Endodermal cell (in vitro differentiated cells): Measurements from ENCODE around the gene TUBE1. TPM values are rescaled to one million over a fixed set of nuclear protein-coding genes. Genes with fewer than 3 reads are reported as not detected.

Source experiments
- DNase-seq: peaks from one replicate; pipeline ENCODE4 v3.0.0-alpha.2; 2017
- H3K27ac ChIP-seq: 2 replicates; pipeline ENCODE4 v1.5.1; 2013; ENCODE audit warnings: mild to moderate bottlenecking, low read depth, low read length, moderate library complexity
- H3K27me3 ChIP-seq: 2 replicates; pipeline ENCODE4 v1.6.1; 2013; ENCODE audit warnings: mild to moderate bottlenecking, low read length, moderate library complexity; ENCODE audit not compliant: insufficient read depth, control insufficient read depth, poor library complexity, severe bottlenecking
- H3K36me3 ChIP-seq: 2 replicates; pipeline ENCODE4 v1.7.0; 2013; ENCODE audit warnings: mild to moderate bottlenecking, low read length, moderate library complexity; ENCODE audit not compliant: control insufficient read depth, insufficient read depth
- H3K4me1 ChIP-seq: one replicate; pipeline ENCODE4 v1.7.0; 2013; ENCODE audit warnings: low read length; ENCODE audit not compliant: control insufficient read depth, insufficient read depth
- H3K4me3 ChIP-seq: 2 replicates; pipeline ENCODE4 v1.5.1; 2013; ENCODE audit warnings: mild to moderate bottlenecking, low read length, moderate library complexity
- H3K9ac ChIP-seq: 2 replicates; pipeline ENCODE4 v1.6.1; 2013; ENCODE audit warnings: mild to moderate bottlenecking, low read length, moderate library complexity; ENCODE audit not compliant: poor library complexity, severe bottlenecking; ENCODE audit errors: extremely low read depth
- H3K9me3 ChIP-seq: 2 replicates; pipeline ENCODE4 v1.6.1; 2013; ENCODE audit warnings: mild to moderate bottlenecking, low read length, moderate library complexity; ENCODE audit not compliant: control insufficient read depth
- H3K27ac Mint-ChIP-seq: 2 replicates; pipeline ENCODE4 v1.8.0; 2020; ENCODE audit warnings: mixed read lengths
- H3K27me3 Mint-ChIP-seq: 2 replicates; pipeline ENCODE4 v1.8.0; 2021; ENCODE audit warnings: mild to moderate bottlenecking, mixed read lengths; ENCODE audit not compliant: insufficient read depth
- H3K36me3 Mint-ChIP-seq: 2 replicates; pipeline ENCODE4 v1.8.0; 2020; ENCODE audit warnings: low read depth, mixed read lengths
- H3K4me1 Mint-ChIP-seq: 2 replicates; pipeline ENCODE4 v1.8.0; 2020; ENCODE audit warnings: mixed read lengths
- H3K4me3 Mint-ChIP-seq: 2 replicates; pipeline ENCODE4 v1.8.0; 2020; ENCODE audit warnings: mild to moderate bottlenecking, moderate library complexity, mixed read lengths
- H3K9me3 Mint-ChIP-seq: 2 replicates; pipeline ENCODE4 v1.8.0; 2020; ENCODE audit warnings: mild to moderate bottlenecking, mixed read lengths
- CTCF ChIP-seq: fragments of 200-600 bp; sonication (generic); conservative IDR thresholded peaks from 2 replicates; pipeline ENCODE4 v1.5.0; 2021; ENCODE audit warnings: antibody characterized with exemption, mild to moderate bottlenecking
- WGBS, 2 experiments: methylation state at CpG; one replicate each; pipeline versions ENCODE4 v1.1.5 to v1.1.7; 2013; ENCODE audit warnings: missing lambda C conversion rate in 2 of 2, mixed read lengths in 1 of 2; ENCODE audit not compliant: insufficient coverage in 1 of 2, insufficient read length in 1 of 2; 5-methylcytosine and 5-hydroxymethylcytosine counted together
- total RNA-seq, 2 donors: library from RNA; stranded (reverse); fragmentation: NEBNext Ultra II Directional in 1 of 2; extraction: Animal tissue kit (Norgen Biotek cat#: 25700) in 1 of 2; gene quantifications; 2 replicates in 1 of 2; 3 replicates in 1 of 2; pipeline ENCODE4 v1.2.1, GENCODE V29; 2021

The TUBE1 gene
- total RNA-seq, 2 donors from 2014 or later = 27.7 to 40.2 TPM

DNA sequence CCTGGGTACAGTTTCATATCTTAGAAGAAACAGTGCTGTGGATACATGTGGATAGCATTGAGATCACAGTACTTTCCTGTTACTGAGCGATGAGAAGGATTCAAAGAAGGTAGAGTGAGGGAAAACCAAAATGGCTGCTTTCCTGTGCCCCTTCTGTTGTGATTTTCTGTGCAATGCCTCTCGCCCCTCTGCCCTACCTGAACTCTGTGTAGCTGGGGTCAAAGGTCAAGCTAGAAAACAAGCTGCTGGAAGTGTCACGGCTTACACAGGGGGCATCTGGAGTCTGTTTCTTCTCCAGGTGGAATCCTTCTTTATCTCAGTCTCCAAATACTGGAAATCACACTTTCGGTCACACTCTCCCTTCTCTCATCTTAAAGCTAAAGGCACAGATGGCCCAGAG is 60.3 kb downstream of the TUBE1 start:
- Histone ChIP-seq H3K27me3 (peaks cover 40% of the 10 kb centered on the region), H3K9me3 (peaks cover 11% of the 10 kb centered on the region), H3K27ac (no peak overlapping the region), H3K9ac (no peak overlapping the region), H3K36me3 (no peaks in the 10 kb centered on the region), H3K4me1 (no peaks in the 10 kb centered on the region), H3K4me3 (no peak overlapping the region)
- no peak for DNase-seq
- peaks cover 12% of the 10 kb centered on the region for H3K9me3 Mint-ChIP-seq
- 86 to 91% methylated on average over 3 to 4 of the region's 4 CpGs for WGBS, 2 experiments
- TF ChIP-seq CTCF = no peak
- H3K27ac Mint-ChIP-seq = no peak overlapping the region
- H3K4me1 Mint-ChIP-seq = peaks cover 13% of the 10 kb centered on the region
- H3K27me3 Mint-ChIP-seq = peaks cover 40% of the 10 kb centered on the region
- H3K4me3 Mint-ChIP-seq = no peak overlapping the region
- H3K36me3 Mint-ChIP-seq = no peaks in the 10 kb centered on the region

- peaks cover 32% of the 10 kb centered on the region for H3K27me3 Mint-ChIP-seq
- Histone ChIP-seq H3K36me3 (no peaks in the 10 kb centered on the region), H3K4me1 (no peaks in the 10 kb centered on the region), H3K9ac (no peak overlapping the region), H3K4me3 (no peak overlapping the region), H3K27ac (no peak overlapping the region), H3K9me3 (peaks cover 11% of the 10 kb centered on the region), H3K27me3 (peaks cover 29% of the 10 kb centered on the region)
- DNase-seq = no peak
- no peaks in the 10 kb centered on the region for H3K36me3 Mint-ChIP-seq
- no peak overlapping the region for H3K27ac Mint-ChIP-seq
- TF ChIP-seq CTCF = no peak
- WGBS, 2 experiments = 98 to 100% methylated on average over 2 to 4 of the region's 4 CpGs
- H3K4me3 Mint-ChIP-seq = no peak overlapping the region
- peaks cover 12% of the 10 kb centered on the region for H3K9me3 Mint-ChIP-seq
- H3K4me1 Mint-ChIP-seq = peaks cover 13% of the 10 kb centered on the region
Observed at GRCh38 chr6:112024464-112024863, 62.8 kb downstream of the TUBE1 start.

GRCh38 chr6:112022749-112023148 is 64.5 kb downstream of the TUBE1 start:
- H3K4me3 Mint-ChIP-seq = no peak overlapping the region
- no peak overlapping the region for H3K9ac ChIP-seq
- H3K9me3 ChIP-seq = peaks cover 11% of the 10 kb centered on the region
- no peak for DNase-seq
- no peak overlapping the region for H3K27ac Mint-ChIP-seq
- no peaks in the 10 kb centered on the region for H3K36me3 ChIP-seq
- TF ChIP-seq CTCF = no peak
- peaks cover 12% of the 10 kb centered on the region for H3K9me3 Mint-ChIP-seq
- H3K4me1 Mint-ChIP-seq = peaks cover 8% of the 10 kb centered on the region
- H3K36me3 Mint-ChIP-seq = no peaks in the 10 kb centered on the region
- no peaks in the 10 kb centered on the region for H3K4me1 ChIP-seq
- H3K27me3 Mint-ChIP-seq = peaks cover 37% of the 10 kb centered on the region
- no peak overlapping the region for H3K27ac ChIP-seq
- H3K27me3 ChIP-seq = peaks cover 28% of the 10 kb centered on the region
- no peak overlapping the region for H3K4me3 ChIP-seq
